Stimulated activated CD8-positive, alpha-beta memory T cell treated with anti-CD3 and anti-CD28 coated beads, Interleukin-4, amount 100 ng/mL, for 24 hours (primary cell): ENCODE measurements around the gene DAGLB.
A peak's percentile ranks its signal among the peaks of the same experiment; 100 is the strongest.
"Not testable (repeated sequence)": the region's sequence is repeated elsewhere in the genome, so short reads cannot be mapped to it uniquely, and the experiment has no call there.

Source experiments
- DNase-seq: peaks from one replicate; pipeline ENCODE4 v3.0.0-alpha.2; 2020; ENCODE audit warnings: low read depth

The DAGLB gene

GRCh38 chr7:6398943-6399342 lies 48.8 kb downstream of the DAGLB start:
- no peak for DNase-seq

- not testable (repeated sequence) for DNase-seq
These were observed 49.8 kb downstream of the DAGLB start for GRCh38 chr7:6397759-6398495.

- no peak for DNase-seq
These were observed 51.7 kb downstream of the DAGLB start for GRCh38 chr7:6395898-6396595.

- no peak for DNase-seq
These were observed 53.6 kb downstream of the DAGLB start for GRCh38 chr7:6394114-6394513.

- DNase-seq: no peak
These were observed 54.1 kb downstream of the DAGLB start for GRCh38 chr7:6393667-6394056.

GRCh38 chr7:6392712-6393666 lies 54.8 kb downstream of the DAGLB start:
- peak; percentile 19 for DNase-seq

GRCh38 chr7:6389728-6390127 lies 58.0 kb downstream of the DAGLB start:
- no peak for DNase-seq

- DNase-seq: no peak
These were observed 59.9 kb downstream of the DAGLB start for GRCh38 chr7:6387734-6388294.

- no peak for DNase-seq
These were observed 61.0 kb downstream of the DAGLB start for GRCh38 chr7:6386779-6387178.

GRCh38 chr7:6385909-6386560 lies 61.7 kb downstream of the DAGLB start:
- no peak for DNase-seq

- no peak for DNase-seq
These were observed 62.5 kb downstream of the DAGLB start for GRCh38 chr7:6385110-6385781.

GRCh38 chr7:6384327-6384726 lies 63.4 kb downstream of the DAGLB start:
- DNase-seq: no peak

GRCh38 chr7:6382817-6383216 lies 64.9 kb downstream of the DAGLB start:
- DNase-seq: no peak

- not testable (repeated sequence) for DNase-seq
These were observed 65.9 kb downstream of the DAGLB start for GRCh38 chr7:6381846-6382245.

GRCh38 chr7:6380310-6381095 lies 67.3 kb downstream of the DAGLB start:
- no peak for DNase-seq

- no peak for DNase-seq
These were observed 67.9 kb downstream of the DAGLB start for GRCh38 chr7:6379886-6380285.

GRCh38 chr7:6378556-6378955 lies 69.2 kb downstream of the DAGLB start:
- DNase-seq: not testable (repeated sequence)

- no peak for DNase-seq
These were observed 70.9 kb downstream of the DAGLB start for GRCh38 chr7:6376820-6377219.

GRCh38 chr7:6375348-6376101 lies 72.2 kb downstream of the DAGLB start:
- DNase-seq: no peak
